Ishikawa (cell line): ENCODE measurements around the gene RPL26.

ENCODE experiments used
- CEBPB ChIP-seq: IDR thresholded peaks from 2 replicates; pipeline ENCODE4 v1.6.1; 2012
- CREB1 ChIP-seq: IDR thresholded peaks from 2 replicates; pipeline ENCODE4 v1.6.1; 2012; ENCODE audit warnings: low read depth
- EGR1 ChIP-seq: IDR thresholded peaks from 2 replicates; pipeline ENCODE4 v1.6.1; 2012
- EP300 ChIP-seq: IDR thresholded peaks from 2 replicates; pipeline ENCODE4 v1.6.1; 2012; ENCODE audit warnings: borderline replicate concordance
- FOXM1 ChIP-seq: IDR thresholded peaks from 2 replicates; pipeline ENCODE4 v1.6.1; 2012; ENCODE audit warnings: low read depth, borderline replicate concordance
- MAX ChIP-seq: IDR thresholded peaks from 2 replicates; pipeline ENCODE4 v1.6.1; 2012
- NFIC ChIP-seq: IDR thresholded peaks from 2 replicates; pipeline ENCODE4 v1.6.1; 2012
- RAD21 ChIP-seq: IDR thresholded peaks from 2 replicates; pipeline ENCODE4 v1.6.1; 2012; ENCODE audit warnings: low read depth
- REST ChIP-seq: IDR thresholded peaks from 2 replicates; pipeline ENCODE4 v1.6.1; 2012; ENCODE audit warnings: low read depth, mild to moderate bottlenecking
- TAF1 ChIP-seq: IDR thresholded peaks from 2 replicates; pipeline ENCODE4 v1.6.1; 2012; ENCODE audit warnings: low read depth, mild to moderate bottlenecking
- TCF12 ChIP-seq: IDR thresholded peaks from 2 replicates; pipeline ENCODE4 v1.6.1; 2012; ENCODE audit warnings: low read depth
- TEAD4 ChIP-seq: IDR thresholded peaks from 2 replicates; pipeline ENCODE4 v1.6.1; 2012
- USF1 ChIP-seq: IDR thresholded peaks from 2 replicates; pipeline ENCODE4 v1.6.1; 2012
- YY1 ChIP-seq: IDR thresholded peaks from 2 replicates; pipeline ENCODE4 v1.6.1; 2012; ENCODE audit warnings: low read depth
- ZBTB7A ChIP-seq: IDR thresholded peaks from 2 replicates; pipeline ENCODE4 v1.6.1; 2012; ENCODE audit warnings: low read depth

Gene RPL26

GRCh38 chr17:8410883-8411238, 27.9 kb upstream of the RPL26 start:
- TF ChIP-seq TAF1 (no peak), TCF12 (no peak), RAD21 (no peak), NFIC (no peak), USF1 (no peak), MAX (no peak), CEBPB (no peak)

- TF ChIP-seq TCF12 (no peak), RAD21 (peak; percentile 81), TEAD4 (peak; percentile 8; the same call in 1 of the 2 replicates)
Observed at GRCh38 chr17:8409966-8410882, 27.2 kb upstream of the RPL26 start.

- TF ChIP-seq USF1 (no peak), ZBTB7A (no peak), FOXM1 (no peak), MAX (0 out of 2 replicates have a peak, but pooled peaks have one; percentile 30), NFIC (no peak), YY1 (no peak), TAF1 (no peak), EGR1 (no peak), CEBPB (no peak), RAD21 (no peak), EP300 (no peak), TEAD4 (no peak), REST (no peak), CREB1 (no peak), TCF12 (0 out of 2 replicates have a peak, but pooled peaks have one; percentile 16)
Observed at GRCh38 chr17:8408371-8408770, 25.4 kb upstream of the RPL26 start.

- TF ChIP-seq CREB1 (no peak), YY1 (no peak), ZBTB7A (no peak), CEBPB (no peak), NFIC (no peak), EGR1 (no peak)
Observed at GRCh38 chr17:8406174-8406573, 23.2 kb upstream of the RPL26 start.

- TF ChIP-seq EGR1 (no peak), NFIC (no peak), TAF1 (no peak), YY1 (no peak), RAD21 (no peak), EP300 (no peak), TEAD4 (no peak), REST (no peak), ZBTB7A (no peak)
Observed at GRCh38 chr17:8405499-8406016, 22.6 kb upstream of the RPL26 start.

- TF ChIP-seq EGR1 (no peak), TCF12 (no peak), MAX (no peak)
Observed at GRCh38 chr17:8402921-8403536, 20.0 kb upstream of the RPL26 start.
